NCI-H82 (cell line): ENCODE results near the gene DENND6B.

Experiments
- DNase-seq: peaks from one replicate; lab custom pipeline; 2025; lab: John Stamatoyannopoulos, UW

Gene DENND6B

GRCh38 chr22:50316114-50317065, 10.4 kb downstream of the DENND6B start:
- no peak for DNase-seq

- no peak for DNase-seq
These were observed 11.3 kb downstream of the DENND6B start for GRCh38 chr22:50315289-50316113.

DNA sequence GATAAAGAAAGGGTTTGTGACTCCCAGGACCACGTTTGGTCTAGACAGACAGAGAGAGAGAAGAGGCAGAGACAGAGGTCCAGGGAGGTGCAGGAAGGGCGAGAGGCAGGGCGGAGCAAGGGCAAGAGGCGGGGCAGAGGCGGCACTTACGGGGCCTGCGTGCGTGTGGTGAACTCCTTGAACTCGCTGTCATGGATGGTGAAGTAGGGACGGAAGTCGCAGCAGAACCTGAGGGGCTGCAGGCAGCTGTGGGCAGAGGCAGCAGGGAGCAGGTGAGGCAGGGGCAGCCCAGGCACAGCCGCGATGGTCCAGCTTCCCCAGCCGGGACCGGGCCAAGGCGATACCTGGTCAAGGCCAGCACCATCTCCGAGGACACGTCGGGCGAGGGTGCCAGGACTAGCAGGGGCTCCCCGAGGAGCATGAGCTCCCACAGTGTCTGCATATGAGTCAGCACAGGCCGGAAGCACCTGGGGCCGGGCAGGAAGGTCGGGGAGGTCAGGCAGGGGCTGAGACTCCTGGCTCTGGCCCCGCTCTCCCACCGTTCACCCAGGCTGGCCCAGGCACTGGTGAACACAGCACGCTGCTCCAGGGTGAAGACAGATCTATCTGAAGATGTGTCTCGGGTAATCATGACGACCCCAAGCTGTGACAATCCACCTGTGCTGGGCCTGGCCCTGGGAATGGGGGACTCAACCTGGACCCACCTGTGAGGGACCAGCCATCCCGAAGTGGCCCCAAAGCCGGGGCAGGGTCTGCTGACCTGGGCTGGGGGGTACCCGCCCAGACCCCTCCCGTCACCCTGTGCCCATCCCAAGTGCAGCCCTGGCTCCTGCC, 12.1 kb downstream of the DENND6B start:
- no peak for DNase-seq

GRCh38 chr22:50314081-50314454, 12.7 kb downstream of the DENND6B start:
- DNase-seq, result no peak

GRCh38 chr22:50313600-50313999, 13.2 kb downstream of the DENND6B start:
- no peak for DNase-seq

- DNase-seq, result no peak
These were observed 13.8 kb downstream of the DENND6B start for GRCh38 chr22:50313021-50313420.

GRCh38 chr22:50312371-50312770, 14.4 kb downstream of the DENND6B start:
- no peak for DNase-seq

- DNase-seq, result no peak
These were observed 15.0 kb downstream of the DENND6B start for GRCh38 chr22:50311606-50312351.

- DNase-seq, result no peak
These were observed 15.8 kb downstream of the DENND6B start for GRCh38 chr22:50310949-50311444.

- no peak for DNase-seq
These were observed 16.6 kb downstream of the DENND6B start for GRCh38 chr22:50310031-50310722.

DNA sequence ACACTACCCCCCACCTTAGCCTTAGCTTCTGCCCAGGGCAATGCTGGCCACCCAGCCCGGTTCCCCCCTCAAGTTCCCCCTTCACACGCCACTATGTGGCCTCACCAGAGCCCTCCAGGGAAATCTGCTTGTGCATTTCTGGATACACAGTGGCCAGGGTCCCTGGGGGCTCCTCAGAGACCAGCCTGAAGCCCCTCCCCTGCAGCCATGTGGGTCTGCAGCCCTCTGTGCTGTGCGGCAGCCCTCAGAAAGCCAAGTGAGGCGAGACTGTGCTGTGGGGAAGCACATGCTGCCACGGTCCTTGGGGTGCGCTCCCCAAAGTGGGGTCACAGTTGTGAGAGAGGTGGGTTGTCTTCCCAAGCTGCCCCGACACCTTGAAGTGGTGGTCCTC, 17.2 kb downstream of the DENND6B start:
- DNase-seq, result no peak

GRCh38 chr22:50308986-50309600, 17.7 kb downstream of the DENND6B start:
- DNase-seq, result no peak

DNA sequence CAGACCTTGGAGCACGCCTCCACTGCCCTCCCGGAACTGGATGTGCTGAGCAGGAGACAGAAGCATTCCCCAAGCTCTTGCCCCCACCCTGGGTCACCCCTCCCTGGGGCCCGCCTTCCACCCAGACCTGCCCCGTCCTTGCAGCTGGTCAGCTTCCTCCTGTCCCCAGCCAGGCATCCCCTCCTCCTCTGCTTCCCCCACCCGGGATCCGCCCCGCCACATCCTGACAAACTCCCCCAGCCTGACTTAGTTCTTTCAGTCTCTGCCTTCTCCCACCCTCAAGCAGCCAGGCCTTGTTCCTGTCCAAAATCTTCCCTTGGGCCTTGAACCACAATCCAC, 18.2 kb downstream of the DENND6B start:
- no peak for DNase-seq

DNA sequence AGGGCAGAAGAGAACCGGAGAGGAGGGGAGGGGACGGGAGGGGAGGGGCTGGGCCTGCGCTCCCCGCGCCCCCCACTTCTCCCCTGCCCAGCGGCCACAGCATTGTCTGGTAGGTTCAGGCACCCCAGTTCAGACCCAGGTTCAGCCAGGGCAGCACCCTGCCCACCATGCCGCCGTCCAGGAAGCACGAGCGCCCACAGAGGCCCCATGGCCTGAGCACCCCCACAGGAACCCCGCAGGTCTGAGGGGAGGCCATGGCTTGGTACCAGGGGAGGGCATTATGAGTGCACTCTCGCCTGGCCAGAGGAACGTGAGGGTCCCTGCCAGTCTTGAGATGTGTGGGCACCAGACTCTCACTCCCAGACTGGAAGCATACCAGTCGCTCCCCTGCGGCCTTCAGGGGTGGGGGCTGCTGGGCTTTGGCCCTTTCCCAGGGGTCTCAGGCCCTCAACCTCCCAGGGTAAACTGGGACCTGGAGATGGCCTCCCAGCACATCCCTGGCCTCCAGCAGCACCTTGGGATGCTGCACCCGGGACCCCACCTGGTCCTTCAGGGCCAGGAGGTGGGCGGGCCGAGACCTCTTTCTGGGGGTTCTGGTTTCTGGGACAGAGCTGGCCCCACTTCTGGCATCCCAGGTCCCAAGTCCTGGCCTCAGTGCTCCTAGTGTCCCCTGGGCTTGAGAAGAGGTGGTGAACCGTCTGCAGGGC, 18.8 kb downstream of the DENND6B start:
- no peak for DNase-seq

GRCh38 chr22:50306753-50307749, 19.8 kb downstream of the DENND6B start, which contains the start of gene PLXNB2:
Gene PLXNB2 (minus strand): TSS chr22:50307646. CDS start chr22:50290584, 17,062 bp downstream.
- DNase-seq, result peak; percentile 82

GRCh38 chr22:50305923-50306566, 20.8 kb downstream of the DENND6B start:
- DNase-seq, result peak; percentile 33

- no peak for DNase-seq
These were observed 21.4 kb downstream of the DENND6B start for GRCh38 chr22:50305393-50305922.
